H1 (cell line): ENCODE data around the gene MBNL1. TPM values are rescaled to one million over a fixed set of nuclear protein-coding genes. Genes with fewer than 3 reads are reported as not detected.

Experiments used
- CTCF ChIA-PET: fragments of 300-600 bp; sonication (Branson Sonifier 250); formaldehyde crosslinking; loops from one replicate; lab custom pipeline; 2021; ENCODE audit not compliant: partially characterized antibody; lab: Charles Lee
- POLR2A ChIA-PET: fragments of 300-600 bp; sonication (Branson Sonifier 250); formaldehyde crosslinking; loops from one replicate; lab custom pipeline; 2021; ENCODE audit warnings: inconsistent platforms; ENCODE audit not compliant: partially characterized antibody; lab: Charles Lee
- DNase-seq, 2 experiments: peaks; one replicate each; pipeline versions ENCODE4 v3.0.0 to v3.0.0-alpha.2; 2010 to 2022; ENCODE audit warnings: low spot score in 2 of 2, low read depth in 1 of 2, mixed read lengths in 1 of 2
- FAIRE-seq: peaks from 2 replicates; lab custom pipeline; 2011; peaks lifted over from hg19 to GRCh38; lab: Jason Lieb, UNC
- H2AFZ ChIP-seq: 2 replicates; pipeline ENCODE4 v1.8.1; 2012; ENCODE audit warnings: low read length, inconsistent platforms
- H2AK5ac ChIP-seq: 2 replicates; pipeline ENCODE4 v1.6.1; 2013; ENCODE audit warnings: low read depth, low read length
- H2BK120ac ChIP-seq: replicated peaks from 2 replicates; pipeline ENCODE3; 2013; ENCODE audit warnings: low read depth, low read length, inconsistent platforms
- H2BK12ac ChIP-seq: 2 replicates; pipeline ENCODE4 v1.6.1; 2013; ENCODE audit warnings: low read depth, low read length
- H2BK15ac ChIP-seq: 2 replicates; pipeline ENCODE4 v1.6.1; 2013; ENCODE audit warnings: low read length
- H2BK20ac ChIP-seq: 2 replicates; pipeline ENCODE4 v1.6.1; 2013; ENCODE audit warnings: low read length
- H2BK5ac ChIP-seq: 2 replicates; pipeline ENCODE4 v1.6.1; 2013; ENCODE audit warnings: low read depth, low read length
- H3K14ac ChIP-seq: 2 replicates; pipeline ENCODE4 v1.6.1; 2013; ENCODE audit warnings: inconsistent platforms; ENCODE audit not compliant: insufficient read length
- H3K18ac ChIP-seq: 2 replicates; pipeline ENCODE4 v1.6.1; 2013; ENCODE audit warnings: low read length; ENCODE audit errors: extremely low read depth
- H3K23ac ChIP-seq: 2 replicates; pipeline ENCODE4 v1.6.1; 2013; ENCODE audit warnings: inconsistent platforms; ENCODE audit not compliant: insufficient read length
- H3K23me2 ChIP-seq: 2 replicates; pipeline ENCODE4 v1.6.1; 2013; ENCODE audit warnings: low read depth, low read length
- H3K27ac ChIP-seq: 2 replicates; pipeline ENCODE4 v1.6.1; 2011; ENCODE audit warnings: low read depth, low read length, inconsistent platforms
- H3K27me3 ChIP-seq, 4 experiments: replicated peaks in 1 of 4; 1 replicate in 1 of 4; 2 replicates in 3 of 4; pipeline versions ENCODE4 v1.6.1 to v1.8.1; 2011 to 2013; ENCODE audit warnings: low read length in 3 of 4, mild to moderate bottlenecking in 3 of 4, inconsistent platforms in 2 of 4, mixed read lengths in 2 of 4, moderate library complexity in 1 of 4; ENCODE audit not compliant: control insufficient read depth in 3 of 4, insufficient read depth in 3 of 4; ENCODE audit errors: extremely low read depth in 1 of 4
- H3K36me3 ChIP-seq, 4 experiments: 2 replicates each; pipeline versions ENCODE4 v1.6.1 to v1.8.1; 2011 to 2013; ENCODE audit warnings: mild to moderate bottlenecking in 4 of 4, low read length in 3 of 4, moderate library complexity in 2 of 4, control low read depth in 1 of 4, inconsistent platforms in 1 of 4; ENCODE audit not compliant: insufficient read depth in 4 of 4, control insufficient read depth in 2 of 4
- H3K4ac ChIP-seq: replicated peaks from 2 replicates; pipeline ENCODE3; 2013; ENCODE audit warnings: low read length, low read depth, mixed read lengths, inconsistent platforms; ENCODE audit not compliant: insufficient read length
- H3K4me1 ChIP-seq, 4 experiments: replicated peaks in 1 of 4; 1 replicate in 1 of 4; 2 replicates in 3 of 4; pipeline versions ENCODE4 v1.6.1 to v1.8.1; 2011 to 2013; ENCODE audit warnings: low read length in 3 of 4, inconsistent platforms in 2 of 4, mixed read lengths in 1 of 4; ENCODE audit not compliant: insufficient read depth in 4 of 4, control insufficient read depth in 3 of 4
- H3K4me2 ChIP-seq, 2 experiments: 2 replicates each; pipeline versions ENCODE4 v1.6.1 to v1.8.1; 2011 to 2013; ENCODE audit warnings: low read depth in 2 of 2, low read length in 2 of 2, control low read depth in 1 of 2, inconsistent platforms in 1 of 2, mild to moderate bottlenecking in 1 of 2; ENCODE audit not compliant: insufficient read depth in 1 of 2
- H3K4me3 ChIP-seq, 4 experiments: fragments of 200-600, 300-600 bp in 1 of 4; sonication (generic), shearing (Covaris generic), sonication (Bioruptor Twin) in 1 of 4; 2 replicates each; pipeline versions ENCODE4 v1.5.1 to v1.8.1; 2011 to 2016; ENCODE audit warnings: low read length in 4 of 4, low read depth in 3 of 4, control low read depth in 2 of 4, inconsistent platforms in 2 of 4, mild to moderate bottlenecking in 2 of 4, mixed read lengths in 1 of 4, moderate library complexity in 1 of 4; ENCODE audit not compliant: insufficient read depth in 2 of 4; ENCODE audit errors: extremely low read depth in 1 of 4
- H3K56ac ChIP-seq: replicated peaks from 2 replicates; pipeline ENCODE3; 2013; ENCODE audit warnings: low read depth, mild to moderate bottlenecking, mixed read lengths, low read length, inconsistent platforms; ENCODE audit not compliant: insufficient read length
- H3K79me1 ChIP-seq: 2 replicates; pipeline ENCODE4 v1.6.1; 2013; ENCODE audit warnings: low read depth, low read length, control low read depth
- H3K79me2 ChIP-seq, 2 experiments: 2 replicates each; pipeline versions ENCODE4 v1.6.1 to v1.8.1; 2012 to 2013; ENCODE audit warnings: low read length in 2 of 2, mild to moderate bottlenecking in 2 of 2, inconsistent platforms in 1 of 2; ENCODE audit not compliant: insufficient read depth in 2 of 2, control insufficient read depth in 1 of 2
- H3K9ac ChIP-seq, 4 experiments: replicated peaks in 1 of 4; 1 replicate in 1 of 4; 2 replicates in 3 of 4; pipeline versions ENCODE4 v1.6.1 to v1.8.1; 2011 to 2013; ENCODE audit warnings: low read depth in 3 of 4, low read length in 3 of 4, control low read depth in 2 of 4, mild to moderate bottlenecking in 2 of 4, moderate library complexity in 2 of 4, inconsistent platforms in 1 of 4; ENCODE audit errors: extremely low read depth in 1 of 4
- H3K9me3 ChIP-seq, 2 experiments: 2 replicates each; pipeline versions ENCODE4 v1.6.1 to v1.8.1; 2012 to 2013; ENCODE audit warnings: mild to moderate bottlenecking in 2 of 2, moderate library complexity in 2 of 2, control low read depth in 1 of 2, inconsistent platforms in 1 of 2, low read depth in 1 of 2, low read length in 1 of 2, mixed read lengths in 1 of 2; ENCODE audit not compliant: insufficient read depth in 2 of 2
- H4K20me1 ChIP-seq, 2 experiments: replicated peaks in 1 of 2; 2 replicates each; pipeline versions ENCODE3 to v1.8.1; 2011 to 2013; ENCODE audit warnings: inconsistent platforms in 2 of 2, low read length in 2 of 2, mild to moderate bottlenecking in 1 of 2; ENCODE audit not compliant: insufficient read depth in 2 of 2, control insufficient read depth in 1 of 2
- H4K5ac ChIP-seq: 2 replicates; pipeline ENCODE4 v1.6.1; 2013; ENCODE audit warnings: low read length, low read depth, mixed read lengths, inconsistent platforms; ENCODE audit not compliant: insufficient read length
- H4K8ac ChIP-seq: 2 replicates; pipeline ENCODE4 v1.8.0; 2013; ENCODE audit warnings: mild to moderate bottlenecking, moderate library complexity, low read length, inconsistent platforms; ENCODE audit not compliant: insufficient read depth; ENCODE audit errors: extremely low read depth
- H4K91ac ChIP-seq: replicated peaks from 2 replicates; pipeline ENCODE3; 2013; ENCODE audit warnings: low read length, mixed read lengths, inconsistent platforms; ENCODE audit not compliant: insufficient read length
- BACH1 ChIP-seq: IDR thresholded peaks from 2 replicates; pipeline ENCODE4 v1.6.1; 2012; ENCODE audit warnings: low read length, improper control_type of control experiment
- BRCA1 ChIP-seq: IDR thresholded peaks from 2 replicates; pipeline ENCODE4 v1.6.1; 2012; ENCODE audit warnings: low read depth, low read length, improper control_type of control experiment
- CBX5 ChIP-seq: fragments of 300-800, 300-1000 bp; sonication (generic); IDR thresholded peaks from 2 replicates; pipeline ENCODE4 v1.7.1; 2016; ENCODE audit warnings: antibody characterized with exemption, low read length, low read depth
- CEBPB ChIP-seq: IDR thresholded peaks from 2 replicates; pipeline ENCODE4 v1.6.1; 2012; ENCODE audit warnings: low read depth, low read length
- FOSL1 ChIP-seq: IDR thresholded peaks from 2 replicates; pipeline ENCODE4 v1.6.1; 2011; ENCODE audit warnings: mild to moderate bottlenecking, low read depth, low read length, moderate library complexity; ENCODE audit not compliant: insufficient read depth
- KDM4A ChIP-seq: IDR thresholded peaks from one replicate; pipeline ENCODE4 v1.7.1; 2012; ENCODE audit warnings: low read depth, mild to moderate bottlenecking, moderate library complexity, low read length, inconsistent platforms; ENCODE audit not compliant: severe bottlenecking
- KDM5A ChIP-seq: fragments of 200-600 bp; IDR thresholded peaks from 2 replicates; pipeline ENCODE4 v1.7.1; 2012; ENCODE audit warnings: mild to moderate bottlenecking, low read length, inconsistent platforms, mixed read lengths
- MAFK ChIP-seq: IDR thresholded peaks from 2 replicates; pipeline ENCODE4 v1.6.1; 2012; ENCODE audit warnings: low read depth, mild to moderate bottlenecking, improper control_type of control experiment, low read length
- MAX ChIP-seq: IDR thresholded peaks from 2 replicates; pipeline ENCODE4 v1.6.1; 2012; ENCODE audit warnings: inconsistent platforms
- POLR2AphosphoS5 ChIP-seq: IDR thresholded peaks from 2 replicates; pipeline ENCODE4 v1.6.1; 2011; ENCODE audit warnings: low read depth, low read length
- SAP30 ChIP-seq: fragments of 300-600 bp; sonication (generic); IDR thresholded peaks from 2 replicates; pipeline ENCODE4 v1.7.1; 2012; ENCODE audit warnings: low read length, moderate library complexity, mild to moderate bottlenecking, inconsistent platforms; ENCODE audit not compliant: insufficient read depth, insufficient replicate concordance
- SIRT6 ChIP-seq: IDR thresholded peaks from one replicate; pipeline ENCODE4 v1.7.1; 2012; ENCODE audit warnings: low read length, inconsistent platforms
- SIX5 ChIP-seq: IDR thresholded peaks from 2 replicates; pipeline ENCODE4 v1.6.1; 2011; ENCODE audit warnings: mild to moderate bottlenecking, low read depth, low read length
- TAF7 ChIP-seq: optimal IDR thresholded peaks from 2 replicates; pipeline ENCODE3; 2011; ENCODE audit warnings: low read depth, mild to moderate bottlenecking, inconsistent platforms, low read length, moderate library complexity, borderline replicate concordance
- WGBS, 2 experiments: shearing (Covaris generic) in 1 of 2; methylation state at CpG; one replicate each; pipeline versions ENCODE4 v1.1.6 to v1.1.7; 2013 to 2015; ENCODE audit warnings: low lambda C conversion rate in 2 of 2, mixed read lengths in 2 of 2, inconsistent platforms in 1 of 2, low coverage in 1 of 2, missing lambda C conversion rate in 1 of 2; ENCODE audit not compliant: insufficient replicate concordance in 2 of 2, insufficient coverage in 1 of 2, insufficient read length in 1 of 2; ENCODE audit errors: extremely low coverage in 1 of 2, missing lambda C conversion rate in 1 of 2; 5-methylcytosine and 5-hydroxymethylcytosine counted together
- polyA plus RNA-seq, 7 experiments: library from polyadenylated mRNA; depleted of rRNA in 3 of 7; stranded (reverse) in 5 of 7; unstranded in 2 of 7; fragments of >200 nt in 5 of 7; fragments of 200-250 nt in 2 of 7; gene quantifications; 1 replicate in 5 of 7; 2 replicates in 1 of 7; 4 replicates in 1 of 7; pipeline versions ENCODE4 v1.2.1 to v1.2.3, GENCODE V29; 2011 to 2013; ENCODE audit warnings: missing spikeins in 2 of 7, mixed read lengths in 2 of 7
- total RNA-seq: library from RNA; stranded (reverse); fragmentation: NEBNext Ultra II Directional; extraction: Animal tissue kit (Norgen Biotek cat#: 25700); gene quantifications from 2 replicates; pipeline ENCODE4 v1.2.1, GENCODE V29; 2021

Gene MBNL1
- total and polyA plus RNA-seq, 2 of the 8 experiments (the other 6 are each of a cell fraction or from before 2014, with no cell fraction given), result 5.0 to 16.4 TPM

- CTCF ChIA-PET, result interaction anchor here (1.6 kb wide), 1 partner anchor 70 kb away, joined by 6 read pairs; no protein-coding TSS in a partner anchor
Observed at GRCh38 chr3:152373379-152373778, 104.7 kb downstream of the MBNL1 start.

More at GRCh38 chr3:152373379-152373778, 104.7 kb downstream of the MBNL1 start:
- peaks cover 0 to 2% (median 0%) of the 10 kb centered on the region in 4 experiments; a peak in 1 of 7 replicates for H3K4me1 ChIP-seq
- H2BK20ac ChIP-seq, result no peak overlapping the region
- H3K4ac ChIP-seq, result no peak overlapping the region
- H3K4me3 ChIP-seq, result no peak overlapping the region
- H2AFZ ChIP-seq, result no peak overlapping the region
- H3K36me3 ChIP-seq, result no peaks in the 10 kb centered on the region
- no peak for FAIRE-seq
- H4K20me1 ChIP-seq, result no peaks in the 10 kb centered on the region
- H3K27ac ChIP-seq, result no peak overlapping the region
- H2AK5ac ChIP-seq, result no peak overlapping the region
- no peak overlapping the region for H3K14ac ChIP-seq
- H4K8ac ChIP-seq, result no peak overlapping the region
- no peak overlapping the region for H2BK5ac ChIP-seq
- H2BK120ac ChIP-seq, result no peak overlapping the region
- no peak overlapping the region for H3K18ac ChIP-seq
- H3K23me2 ChIP-seq, result no peaks in the 10 kb centered on the region
- no peak overlapping the region for H3K23ac ChIP-seq
- H2BK12ac ChIP-seq, result no peak overlapping the region
- H3K9me3 ChIP-seq, result no peaks in the 10 kb centered on the region; a peak in 1 of 4 replicates
- H3K9ac ChIP-seq, result no peak overlapping the region
- no peak overlapping the region for H3K56ac ChIP-seq
- H2BK15ac ChIP-seq, result no peak overlapping the region
- H4K5ac ChIP-seq, result no peak overlapping the region
- TF ChIP-seq MAX, result no peak
- TF ChIP-seq BACH1, result no peak
- no peak for TF ChIP-seq BRCA1
- TF ChIP-seq POLR2AphosphoS5, result no peak
- TF ChIP-seq SIX5, result no peak
- TF ChIP-seq KDM4A, result no peak
- TF ChIP-seq FOSL1, result no peak
- no peak for TF ChIP-seq CEBPB
- no peak for TF ChIP-seq SIRT6
- no peak for TF ChIP-seq TAF7
- TF ChIP-seq MAFK, result no peak
- no peak for TF ChIP-seq CBX5
- TF ChIP-seq KDM5A, result no peak
- TF ChIP-seq SAP30, result no peak
- no peak overlapping the region for H4K91ac ChIP-seq
- H3K79me1 ChIP-seq, result no peaks in the 10 kb centered on the region
- WGBS, 2 experiments, result 97% methylated on average over 4 of the region's 4 CpGs; no CpG with 5 or more reads in 1 of the 2 experiments
- H3K27me3 ChIP-seq, result peaks cover 0 to 1% (median 0%) of the 10 kb centered on the region in 4 experiments; a peak in 1 of 7 replicates
- H3K79me2 ChIP-seq, result peaks cover 0 to 46% of the 10 kb centered on the region in 2 experiments; a peak in 2 of 4 replicates
- H3K4me2 ChIP-seq, result no peak overlapping the region
- POLR2A ChIA-PET, result no interaction called here
- DNase-seq, result no peak
